A549 treated with RU486 at 1 μM for 4 hours (cell line): ENCODE results near the gene LTA. TPM values are rescaled to one million over a fixed set of nuclear protein-coding genes. Genes with fewer than 3 reads are reported as not detected.

Experiments used
- total RNA-seq: library from RNA; stranded (reverse); fragments of 200-300 nt; extraction: Qiagen RNA extraction; gene quantifications from 5 replicates; pipeline ENCODE4 v1.2.3, GENCODE V29; 2022; ENCODE audit warnings: low read depth

Gene LTA
- 0.10 TPM in 1 of 5 replicates, not detected in the others for total RNA-seq

GRCh38 chr6:31572041-31572911, at the start of gene LTA:
LTA (plus strand) TSS chr6:31572289; CDS start chr6:31572743, 454 bp downstream.

GRCh38 chr6:31528821-31529328, 43.2 kb upstream of the LTA start, which contains the start of gene MCCD1:
MCCD1 (plus strand) TSS chr6:31528962; CDS start chr6:31529015, 53 bp downstream.

GRCh38 chr6:31541658-31542521, 30.2 kb upstream of the LTA start, which contains the start of gene DDX39B:
DDX39B (minus strand) TSS chr6:31542003; CDS start chr6:31540532, 1,471 bp downstream.

GRCh38 chr6:31546339-31546957, 25.6 kb upstream of the LTA start, which contains the start of gene ATP6V1G2:
ATP6V1G2 (minus strand) TSS chr6:31546608; CDS start chr6:31546559, 49 bp downstream.

GRCh38 chr6:31546958-31547726, 24.9 kb upstream of the LTA start, which contains the start of gene NFKBIL1:
NFKBIL1 (plus strand) TSS chr6:31547608; CDS start chr6:31547695, 87 bp downstream.

GRCh38 chr6:31575335-31575901, 3.3 kb downstream of the LTA start, which contains the start of gene TNF:
TNF (plus strand) TSS chr6:31575565; CDS start chr6:31575742, 177 bp downstream.

GRCh38 chr6:31582230-31582643, 10.1 kb downstream of the LTA start, which contains the start of gene LTB:
LTB (minus strand) TSS chr6:31582424; CDS start chr6:31582417, 7 bp downstream.

GRCh38 chr6:31586008-31586407, 13.9 kb downstream of the LTA start, which contains the start of gene LST1:
LST1 (plus strand) TSS chr6:31586277; CDS start chr6:31587300, 1,023 bp downstream.

GRCh38 chr6:31614684-31615578, 42.8 kb downstream of the LTA start, which contains the start of gene AIF1:
AIF1 (plus strand) TSS chr6:31615234; CDS start chr6:31615330, 96 bp downstream.

GRCh38 chr6:31620586-31621319, 48.7 kb downstream of the LTA start, which contains the start of gene PRRC2A:
PRRC2A (plus strand) TSS chr6:31620715; CDS start chr6:31622790, 2,075 bp downstream.

Other genes starting within 250 kb of the LTA start
- gene HLA-B, start 215.1 kb upstream of the LTA start, total RNA-seq, result 24.5 to 36.5 TPM (median 29.0 TPM) in 5 replicates
- gene MICA, start 168.7 kb upstream of the LTA start, total RNA-seq, result 25.6 to 27.7 TPM (median 26.8 TPM) in 5 replicates
- 6.0 to 8.4 TPM (median 7.5 TPM) in 5 replicates for gene MICB, start 74.1 kb upstream of the LTA start, total RNA-seq
- not detected in 5 replicates for gene MCCD1, start 43.3 kb upstream of the LTA start, total RNA-seq
- 340 to 430 TPM (median 406 TPM) in 5 replicates for gene DDX39B, start 30.3 kb upstream of the LTA start, total RNA-seq
- 0.48 to 0.86 TPM (median 0.65 TPM) in 5 replicates for gene ATP6V1G2, start 25.7 kb upstream of the LTA start, total RNA-seq
- 9.3 to 11.8 TPM (median 11.3 TPM) in 5 replicates for gene NFKBIL1, start 24.7 kb upstream of the LTA start, total RNA-seq
- 0.10 to 0.19 TPM in 2 of 5 replicates, not detected in the others for gene TNF, start 3.3 kb downstream of the LTA start, total RNA-seq
- 0.25 to 0.57 TPM (median 0.49 TPM) in 4 of 5 replicates, not detected in the other for gene LTB, start 10.1 kb downstream of the LTA start, total RNA-seq
- 0.28 to 1.3 TPM in 2 of 5 replicates, not detected in the others for gene LST1, start 14.0 kb downstream of the LTA start, total RNA-seq
- gene NCR3, start 20.7 kb downstream of the LTA start, total RNA-seq, result not detected in 5 replicates
- not detected in 5 replicates for gene AIF1, start 42.9 kb downstream of the LTA start, total RNA-seq
- gene PRRC2A, start 48.4 kb downstream of the LTA start, total RNA-seq, result 64.9 to 89.6 TPM (median 85.2 TPM) in 5 replicates
- gene BAG6, start 80.4 kb downstream of the LTA start, total RNA-seq, result 107 to 155 TPM (median 142 TPM) in 5 replicates
- gene APOM, start 83.6 kb downstream of the LTA start, total RNA-seq, result 2.8 to 3.3 TPM (median 2.9 TPM) in 5 replicates
- 10.4 to 12.9 TPM (median 12.5 TPM) in 5 replicates for gene C6orf47, start 88.5 kb downstream of the LTA start, total RNA-seq
- gene GPANK1, start 92.7 kb downstream of the LTA start, total RNA-seq, result 10.0 to 13.7 TPM (median 13.3 TPM) in 5 replicates
- 168 to 197 TPM (median 178 TPM) in 5 replicates for gene CSNK2B, start 93.8 kb downstream of the LTA start, total RNA-seq
- 3.7 to 6.0 TPM (median 4.3 TPM) in 5 replicates for gene LY6G5B, start 97.7 kb downstream of the LTA start, total RNA-seq
- gene LY6G5C, start 108.8 kb downstream of the LTA start, total RNA-seq, result 0.77 to 1.9 TPM (median 1.2 TPM) in 5 replicates
- 14.1 to 20.1 TPM (median 18.3 TPM) in 5 replicates for gene ABHD16A, start 131.0 kb downstream of the LTA start, total RNA-seq
- not detected in 5 replicates for gene LY6G6F, start 134.6 kb downstream of the LTA start, total RNA-seq
- not detected in 5 replicates for gene LY6G6D, start 143.1 kb downstream of the LTA start, total RNA-seq
- gene LY6G6C, start 149.5 kb downstream of the LTA start, total RNA-seq, result 0.20 TPM in 1 of 5 replicates, not detected in the others
- not detected in 5 replicates for gene MPIG6B, start 151.1 kb downstream of the LTA start, total RNA-seq
- gene DDAH2, start 157.0 kb downstream of the LTA start, total RNA-seq, result 26.5 to 32.4 TPM (median 29.4 TPM) in 5 replicates
- gene CLIC1, start 164.2 kb downstream of the LTA start, total RNA-seq, result 476 to 542 TPM (median 495 TPM) in 5 replicates
- gene MSH5, start 167.7 kb downstream of the LTA start, total RNA-seq, result 10.2 to 14.3 TPM (median 13.0 TPM) in 5 replicates
- gene SAPCD1, start 190.4 kb downstream of the LTA start, total RNA-seq, result 2.0 to 4.2 TPM (median 3.7 TPM) in 5 replicates
- gene VWA7, start 205.0 kb downstream of the LTA start, total RNA-seq, result 1.2 to 2.0 TPM (median 1.7 TPM) in 5 replicates
- 50.9 to 59.8 TPM (median 55.8 TPM) in 5 replicates for gene VARS1, start 223.5 kb downstream of the LTA start, total RNA-seq
- gene LSM2, start 234.7 kb downstream of the LTA start, total RNA-seq, result 54.4 to 77.8 TPM (median 60.7 TPM) in 5 replicates
- 1.2 to 1.5 TPM (median 1.2 TPM) in 5 replicates for gene HSPA1L, start 243.0 kb downstream of the LTA start, total RNA-seq
- gene HSPA1A, start 243.3 kb downstream of the LTA start, total RNA-seq, result 157 to 340 TPM (median 232 TPM) in 5 replicates